Endometrial microvascular endothelial cells (primary cell): ENCODE data around the gene NPLOC4. TPM values are rescaled to one million over a fixed set of nuclear protein-coding genes. Genes with fewer than 3 reads are reported as not detected.
"Not testable (repeated sequence)": the region's sequence is repeated elsewhere in the genome, so short reads cannot be mapped to it uniquely, and the experiment has no call there.

ENCODE experiments used
- in situ Hi-C: cut with HindIII; loops from 2 replicates; pipeline ENCODE4 v1.10.0; 2017; ENCODE audit warnings: low sequenced_read_pairs, low pct_unique_long_range_greater_than_20kb; ENCODE audit errors: inconsistent ontology term
- total RNA-seq: library from RNA; depleted of rRNA; stranded (reverse); fragments of >200 nt; gene quantifications from one replicate; pipeline ENCODE4 v1.2.3, GENCODE V29; 2015; ENCODE audit errors: inconsistent ontology term

The NPLOC4 gene
- total RNA-seq, 1 donor from 2014 or later, result 86.4 TPM

- in situ Hi-C loops, result not testable (repeated sequence)
Measured at GRCh38 chr17:81531013-81531412, 105.9 kb downstream of the NPLOC4 start.

- in situ Hi-C loops, result no loop called here
Measured at GRCh38 chr17:81529437-81529803, 107.5 kb downstream of the NPLOC4 start.

- in situ Hi-C loops, result no loop called here
Measured at GRCh38 chr17:81528651-81529436, 108.1 kb downstream of the NPLOC4 start.

- in situ Hi-C loops, result no loop called here
Measured at GRCh38 chr17:81528384-81528650, 108.6 kb downstream of the NPLOC4 start.

- in situ Hi-C loops, result no loop called here
Measured at GRCh38 chr17:81527591-81528383, 109.1 kb downstream of the NPLOC4 start, which contains the start of gene FSCN2. Gene FSCN2 (plus strand): TSS chr17:81528377. CDS start chr17:81528532, 155 bp downstream.

GRCh38 chr17:81526662-81527571 lies 110.0 kb downstream of the NPLOC4 start:
- in situ Hi-C loops, result no loop called here

- in situ Hi-C loops, result no loop called here
Measured at GRCh38 chr17:81524865-81525159, 112.1 kb downstream of the NPLOC4 start.

GRCh38 chr17:81524039-81524864 lies 112.7 kb downstream of the NPLOC4 start:
- in situ Hi-C loops, result no loop called here

GRCh38 chr17:81523402-81524038 lies 113.4 kb downstream of the NPLOC4 start:
- in situ Hi-C loops, result no loop called here

GRCh38 chr17:81522491-81523401 lies 114.2 kb downstream of the NPLOC4 start:
- in situ Hi-C loops, result no loop called here

- in situ Hi-C loops, result no loop called here
Measured at GRCh38 chr17:81520021-81520901, 116.7 kb downstream of the NPLOC4 start.

GRCh38 chr17:81519284-81520020 lies 117.5 kb downstream of the NPLOC4 start:
- in situ Hi-C loops, result loop anchor here (10.0 kb wide), 2 partner anchors 55 to 125 kb away; partner anchors contain the start of gene BAHCC1

GRCh38 chr17:81518785-81519283 lies 118.1 kb downstream of the NPLOC4 start:
- in situ Hi-C loops, result loop anchor here (10.0 kb wide), 2 partner anchors 56 to 124 kb away; partner anchors contain the start of gene BAHCC1

GRCh38 chr17:81518113-81518784 lies 118.7 kb downstream of the NPLOC4 start:
- in situ Hi-C loops, result loop anchor here (10.0 kb wide), 2 partner anchors 57 to 123 kb away; partner anchors contain the start of gene BAHCC1
